Skeletal muscle tissue (tissue), 4 donors: Measurements from ENCODE around the gene ABL1. TPM values are rescaled to one million over a fixed set of nuclear protein-coding genes. Genes with fewer than 3 reads are reported as not detected.

Experiments used
- H3K27ac ChIP-seq: one replicate; pipeline ENCODE4 v1.7.0; 2013; ENCODE audit warnings: mild to moderate bottlenecking, low read depth, low read length, inconsistent platforms
- H3K27me3 ChIP-seq, 3 donors: one replicate each; pipeline ENCODE4 v1.7.0; 2013; ENCODE audit warnings: low read length in 3 of 3; ENCODE audit not compliant: control insufficient read depth in 3 of 3, insufficient read depth in 3 of 3
- H3K36me3 ChIP-seq, 3 donors: one replicate each; pipeline ENCODE4 v1.7.0; 2013; ENCODE audit warnings: low read length in 3 of 3; ENCODE audit not compliant: control insufficient read depth in 3 of 3, insufficient read depth in 3 of 3
- H3K4me1 ChIP-seq, 3 donors: one replicate each; pipeline ENCODE4 v1.7.0; 2013; ENCODE audit warnings: low read length in 3 of 3, mild to moderate bottlenecking in 3 of 3; ENCODE audit not compliant: control insufficient read depth in 3 of 3, insufficient read depth in 3 of 3
- H3K4me3 ChIP-seq, 3 donors: one replicate each; pipeline ENCODE4 v1.7.0; 2013; ENCODE audit warnings: low read length in 3 of 3
- H3K9ac ChIP-seq, 3 donors: one replicate each; pipeline ENCODE4 v1.7.0; 2013; ENCODE audit warnings: low read length in 3 of 3, mild to moderate bottlenecking in 3 of 3, moderate library complexity in 2 of 3, low read depth in 1 of 3
- H3K9me3 ChIP-seq, 3 donors: one replicate each; pipeline ENCODE4 v1.7.0; 2013; ENCODE audit warnings: low read length in 3 of 3; ENCODE audit not compliant: control insufficient read depth in 3 of 3
- total RNA-seq: library from RNA; depleted of rRNA; stranded (reverse); fragments of >200 nt; gene quantifications from one replicate; pipeline ENCODE4 v1.2.3, GENCODE V29; 2014
- donor health status: Osteomylitis.

The ABL1 gene
- total RNA-seq, 1 donor from 2014 or later, result 27.7 TPM

DNA sequence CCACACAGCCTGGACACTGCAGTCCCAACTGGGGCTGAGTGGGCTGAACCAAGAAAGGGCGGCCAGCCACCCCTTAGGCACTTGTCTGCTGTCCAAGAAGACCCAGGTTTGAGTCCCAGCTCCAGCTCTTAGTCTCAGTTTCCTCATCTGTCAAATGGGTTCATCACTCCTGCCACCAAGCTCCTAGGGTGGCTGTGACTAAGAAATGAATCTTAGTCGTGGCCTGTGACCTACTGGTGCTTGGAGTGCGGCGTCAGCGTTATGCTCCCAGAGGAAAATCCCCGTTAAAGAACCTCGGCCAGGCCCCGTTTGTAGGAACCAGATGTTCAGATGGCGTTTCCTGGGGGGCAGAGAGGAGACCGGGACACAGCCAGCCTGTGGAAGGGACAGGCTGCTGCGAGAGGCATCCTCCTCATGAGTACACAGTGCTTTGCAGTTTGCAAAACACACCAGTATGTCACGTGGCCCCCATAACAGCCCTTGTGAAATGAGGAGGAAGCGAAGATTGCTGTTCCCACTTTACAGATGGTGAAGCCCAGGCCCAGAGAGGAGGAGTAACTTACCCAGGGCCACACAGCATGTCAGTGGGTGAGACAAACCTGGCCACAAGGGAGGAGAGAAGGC, 100.7 kb downstream of the ABL1 start:
- Histone ChIP-seq H3K9ac (no peak overlapping the region), H3K27me3 (peaks cover 67 to 88% (median 83%) of the 10 kb centered on the region in 3 donors), H3K9me3 (no peaks in the 10 kb centered on the region), H3K4me3 (no peak overlapping the region), H3K36me3 (no peaks in the 10 kb centered on the region), H3K4me1 (peaks cover 3 to 4% (median 3%) of the 10 kb centered on the region in 3 donors), H3K27ac (no peak overlapping the region)

DNA sequence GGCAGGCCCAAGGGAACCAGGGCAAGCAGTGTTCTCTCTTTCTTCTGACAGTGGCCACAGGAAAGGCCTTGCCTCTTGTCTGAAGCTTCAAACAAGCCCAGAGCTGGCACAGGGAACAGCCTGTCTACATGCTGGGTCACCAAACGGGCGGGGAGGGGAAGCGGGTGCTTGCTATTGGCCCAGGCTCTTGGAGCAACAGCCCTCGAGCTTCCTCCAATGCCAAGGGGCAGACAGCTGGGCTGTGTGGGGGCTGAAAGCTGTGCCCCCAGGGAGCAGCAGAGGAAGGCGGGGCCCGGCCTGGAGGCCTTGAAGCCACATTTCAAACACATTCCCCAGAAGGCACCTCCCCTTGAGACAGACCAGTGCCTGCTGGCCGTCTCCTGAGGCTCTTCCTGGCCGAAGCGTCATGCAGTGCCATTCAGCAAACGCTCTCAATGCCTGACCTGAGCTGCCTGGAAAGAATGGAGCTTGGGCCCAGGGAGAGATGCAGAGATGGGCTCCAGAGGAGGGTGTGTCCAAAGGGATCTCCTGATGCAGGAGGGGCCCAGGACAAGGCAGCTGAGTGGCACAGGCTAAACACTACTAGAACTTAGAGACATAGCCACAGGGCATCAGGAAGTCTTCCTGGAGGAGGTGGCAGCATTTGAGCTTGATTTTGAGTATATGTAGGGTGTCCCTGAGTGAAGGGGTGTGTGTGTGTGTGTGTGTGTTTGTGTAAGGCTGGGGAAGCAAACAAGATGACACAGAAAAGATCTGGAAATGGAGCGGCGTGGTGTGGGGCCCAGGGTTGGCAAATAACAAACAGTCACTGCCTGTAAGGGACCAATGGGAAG, 101.4 kb downstream of the ABL1 start:
- no peak overlapping the region for H3K9ac ChIP-seq
- no peaks in the 10 kb centered on the region for H3K9me3 ChIP-seq
- no peak overlapping the region for H3K27ac ChIP-seq
- H3K36me3 ChIP-seq, result no peaks in the 10 kb centered on the region
- no peak overlapping the region for H3K4me3 ChIP-seq
- peaks cover 73 to 90% (median 90%) of the 10 kb centered on the region in 3 donors for H3K27me3 ChIP-seq
- H3K4me1 ChIP-seq, result peaks cover 3 to 4% (median 3%) of the 10 kb centered on the region in 3 donors

Other genes with a start within 250 kb of the ABL1 start
- not detected for gene PRDM12, start 170.7 kb upstream of the ABL1 start, total RNA-seq
- gene EXOSC2, start 141.5 kb upstream of the ABL1 start, total RNA-seq, result 27.1 TPM
- gene QRFP, start 61.6 kb downstream of the ABL1 start, total RNA-seq, result not detected
- gene FIBCD1, start 104.0 kb downstream of the ABL1 start, total RNA-seq, result not detected
- 0.52 TPM for gene LAMC3, start 173.9 kb downstream of the ABL1 start, total RNA-seq